ENCODE measurements around the gene GID8. TPM values are rescaled to one million over a fixed set of nuclear protein-coding genes. Genes with fewer than 3 reads are reported as not detected.

GID8 gene
- total and polyA plus RNA-seq, 2 donors (not counting 1 experiment from before 2014, with no cell fraction given): 12.4 to 47.4 TPM

DNA sequence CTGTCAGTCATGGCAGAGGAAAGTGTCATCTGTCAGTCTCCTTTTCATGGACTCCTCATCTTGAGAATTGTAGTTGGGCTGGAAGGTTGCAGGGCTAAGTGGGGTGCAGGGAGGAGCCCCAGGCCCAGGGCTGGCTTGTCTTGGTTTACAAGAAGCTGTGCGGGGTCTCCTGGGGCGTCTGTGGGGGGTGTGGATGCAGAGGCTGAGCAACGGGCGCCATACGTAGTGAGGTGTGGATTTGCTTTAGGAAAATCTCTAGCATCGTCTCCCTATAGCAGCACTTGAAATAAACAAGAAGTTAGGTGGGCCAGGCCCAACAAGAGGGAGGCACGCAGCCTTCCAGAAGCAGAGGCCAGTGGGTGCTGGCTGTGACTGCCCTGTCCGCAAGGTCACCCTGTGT is 12.8 kb downstream of the GID8 start:
- Histone ChIP-seq H3K27ac (ENCODE audit: low read length in 2 of 2) (no peak overlapping the region), H2AFZ (ENCODE audit: insufficient read depth, low read depth, low read length, poor library complexity, severe bottlenecking) (no peak overlapping the region), H3K36me3 (replicated peaks in 1 of 2; ENCODE audit: control extremely low read depth in 1 of 2, control insufficient read depth in 1 of 2, extremely low read depth in 1 of 2, insufficient read depth in 2 of 2, low read length in 1 of 2) (peaks cover 1 to 44% of the 10 kb centered on the region in 2 experiments), H3K9ac (ENCODE audit: low read length) (no peak overlapping the region), H3K4me2 (replicated peaks; ENCODE audit: low read depth, low read length, poor library complexity, severe bottlenecking) (no peak overlapping the region), H3K9me3 (ENCODE audit: control extremely low read depth in 1 of 3, control insufficient read depth in 2 of 3, insufficient read depth in 1 of 3, low read length in 2 of 3) (peaks cover 0 to 3% (median 0%) of the 10 kb centered on the region in 3 donors), H3K27me3 (replicated peaks in 1 of 4; ENCODE audit: control extremely low read depth in 1 of 4, control insufficient read depth in 3 of 4, insufficient read depth in 4 of 4, low read length in 3 of 4) (no peaks in the 10 kb centered on the region), H3K79me2 (ENCODE audit: control insufficient read depth, insufficient read depth, low read length) (peaks cover 69% of the 10 kb centered on the region), H3K4me1 (ENCODE audit: control insufficient read depth in 2 of 2, insufficient read depth in 2 of 2, low read length in 2 of 2) (peaks cover 28 to 40% of the 10 kb centered on the region in 2 donors), H3K4me3 (ENCODE audit: control extremely low read depth in 1 of 5, extremely low read depth in 1 of 5, insufficient read depth in 1 of 5, low read depth in 2 of 5, low read length in 4 of 5) (no peak overlapping the region), H4K20me1 (ENCODE audit: control insufficient read depth, insufficient read depth, low read length, poor library complexity, severe bottlenecking) (peaks cover 9% of the 10 kb centered on the region)
- H3K9me3 Mint-ChIP-seq (ENCODE audit: insufficient read depth): no peaks in the 10 kb centered on the region
- WGBS (ENCODE audit: insufficient coverage): 95% methylated on average over 8 of the region's 8 CpGs
- intact Hi-C loops (cut with micrococcal nuclease): loop anchor here (5.0 to 10.0 kb wide), 6 partner anchors 33 to 944 kb away; partner anchors contain the start of genes BHLHE23, DNAJC5, MRGBP and MTG2
- ChIA-PET CTCF (interaction anchor here (0.6 kb wide), 1 partner anchor 328 kb away, joined by 5 read pairs; no protein-coding TSS in a partner anchor), POLR2A (no interaction called here)
- peak overlapping the region; percentile 37 for H3K27ac Mint-ChIP-seq
- H3K27me3 Mint-ChIP-seq: no peaks in the 10 kb centered on the region
- H3K4me1 Mint-ChIP-seq: peaks cover 34% of the 10 kb centered on the region
- ATAC-seq (ENCODE audit: low read depth): no peak
- peak overlapping the region; percentile 1 for H3K4me3 Mint-ChIP-seq
- TF ChIP-seq, protein P1, sequence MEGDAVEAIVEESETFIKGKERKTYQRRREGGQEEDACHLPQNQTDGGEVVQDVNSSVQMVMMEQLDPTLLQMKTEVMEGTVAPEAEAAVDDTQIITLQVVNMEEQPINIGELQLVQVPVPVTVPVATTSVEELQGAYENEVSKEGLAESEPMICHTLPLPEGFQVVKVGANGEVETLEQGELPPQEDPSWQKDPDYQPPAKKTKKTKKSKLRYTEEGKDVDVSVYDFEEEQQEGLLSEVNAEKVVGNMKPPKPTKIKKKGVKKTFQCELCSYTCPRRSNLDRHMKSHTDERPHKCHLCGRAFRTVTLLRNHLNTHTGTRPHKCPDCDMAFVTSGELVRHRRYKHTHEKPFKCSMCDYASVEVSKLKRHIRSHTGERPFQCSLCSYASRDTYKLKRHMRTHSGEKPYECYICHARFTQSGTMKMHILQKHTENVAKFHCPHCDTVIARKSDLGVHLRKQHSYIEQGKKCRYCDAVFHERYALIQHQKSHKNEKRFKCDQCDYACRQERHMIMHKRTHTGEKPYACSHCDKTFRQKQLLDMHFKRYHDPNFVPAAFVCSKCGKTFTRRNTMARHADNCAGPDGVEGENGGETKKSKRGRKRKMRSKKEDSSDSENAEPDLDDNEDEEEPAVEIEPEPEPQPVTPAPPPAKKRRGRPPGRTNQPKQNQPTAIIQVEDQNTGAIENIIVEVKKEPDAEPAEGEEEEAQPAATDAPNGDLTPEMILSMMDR (IDR thresholded peaks at IDR 0.05): no peak
- TF ChIP-seq EZH2 (IDR thresholded peaks at IDR 0.05; ENCODE audit: borderline replicate concordance, insufficient read depth, low read depth, low read length, poor library complexity, severe bottlenecking): no peak
- DNase-seq: no peak

DNA sequence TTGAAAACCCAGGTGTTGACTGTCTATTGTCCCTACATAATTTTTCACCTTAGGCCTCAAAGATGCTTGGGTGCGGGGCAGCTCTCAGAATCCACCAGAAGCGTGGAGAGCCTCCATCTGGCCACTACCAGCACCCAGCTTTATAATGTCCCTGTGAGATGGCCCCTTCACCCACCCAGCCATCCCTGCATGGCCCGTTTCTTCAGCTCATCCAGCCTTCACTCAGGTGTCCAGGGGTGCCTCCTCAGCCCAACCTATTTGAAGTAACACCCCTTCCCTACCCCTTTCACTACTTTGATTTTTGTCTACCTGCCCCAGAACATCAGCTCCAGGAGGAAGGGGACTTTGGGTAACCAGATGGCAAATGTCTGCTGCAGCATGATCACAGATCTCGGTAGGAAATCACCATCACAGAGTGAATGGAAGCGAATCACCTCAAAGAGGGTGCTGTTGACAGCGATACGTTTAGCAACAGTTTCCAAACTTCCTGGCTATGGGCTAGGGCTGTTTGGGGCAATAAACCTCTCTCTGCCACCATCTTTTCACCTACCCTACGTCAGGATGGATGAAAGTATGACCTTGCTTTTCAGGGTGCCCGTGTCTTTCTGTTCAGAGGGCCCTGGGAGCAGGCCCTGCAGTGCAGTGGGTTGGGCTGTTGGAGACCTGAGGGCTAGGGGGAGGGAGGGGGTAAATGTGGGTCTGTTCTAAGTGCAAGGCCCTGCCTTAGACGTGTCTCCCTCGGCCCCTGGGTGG is 13.4 kb downstream of the GID8 start:
- Mint-ChIP-seq H3K27me3 (no peaks in the 10 kb centered on the region), H3K4me1 (peaks cover 38% of the 10 kb centered on the region), H3K4me3 (peak overlapping the region; percentile 60), H3K9me3 (ENCODE audit: insufficient read depth) (no peaks in the 10 kb centered on the region), H3K27ac (peak overlapping the region; percentile 77)
- H3K4me2 ChIP-seq (replicated peaks; ENCODE audit: low read depth, low read length, poor library complexity, severe bottlenecking): peak overlapping the region; percentile 81
- no peak for DNase-seq
- ChIA-PET CTCF (no interaction called here), POLR2A (no interaction called here)
- peaks cover 0 to 3% (median 0%) of the 10 kb centered on the region in 3 donors for H3K9me3 ChIP-seq (ENCODE audit: control extremely low read depth in 1 of 3, control insufficient read depth in 2 of 3, insufficient read depth in 1 of 3, low read length in 2 of 3)
- 97% methylated on average over 9 of the region's 11 CpGs for WGBS (ENCODE audit: insufficient coverage)
- no peaks in the 10 kb centered on the region for H3K27me3 ChIP-seq (replicated peaks in 1 of 4; ENCODE audit: control extremely low read depth in 1 of 4, control insufficient read depth in 3 of 4, insufficient read depth in 4 of 4, low read length in 3 of 4)
- intact Hi-C loops (cut with micrococcal nuclease): loop anchor here (5.0 to 10.0 kb wide), 6 partner anchors 34 to 943 kb away; partner anchors contain the start of genes BHLHE23, DNAJC5, MRGBP and MTG2
- peaks cover 28 to 40% of the 10 kb centered on the region in 2 donors for H3K4me1 ChIP-seq (ENCODE audit: control insufficient read depth in 2 of 2, insufficient read depth in 2 of 2, low read length in 2 of 2)
- H3K79me2 ChIP-seq (ENCODE audit: control insufficient read depth, insufficient read depth, low read length): peaks cover 69% of the 10 kb centered on the region
- H3K27ac ChIP-seq (ENCODE audit: low read length in 2 of 2): no peak overlapping the region
- peaks cover 1 to 40% of the 10 kb centered on the region in 2 experiments for H3K36me3 ChIP-seq (replicated peaks in 1 of 2; ENCODE audit: control extremely low read depth in 1 of 2, control insufficient read depth in 1 of 2, extremely low read depth in 1 of 2, insufficient read depth in 2 of 2, low read length in 1 of 2)
- TF ChIP-seq, protein P1 (IDR thresholded peaks at IDR 0.05): no peak
- no peak for TF ChIP-seq EZH2 (IDR thresholded peaks at IDR 0.05; ENCODE audit: borderline replicate concordance, insufficient read depth, low read depth, low read length, poor library complexity, severe bottlenecking)
- no peak for ATAC-seq (ENCODE audit: low read depth)
- no peak overlapping the region for H2AFZ ChIP-seq (ENCODE audit: insufficient read depth, low read depth, low read length, poor library complexity, severe bottlenecking)
- H3K9ac ChIP-seq (ENCODE audit: low read length): no peak overlapping the region
- H4K20me1 ChIP-seq (ENCODE audit: control insufficient read depth, insufficient read depth, low read length, poor library complexity, severe bottlenecking): peaks cover 10% of the 10 kb centered on the region
- no peak overlapping the region for H3K4me3 ChIP-seq (ENCODE audit: control extremely low read depth in 1 of 5, extremely low read depth in 1 of 5, insufficient read depth in 1 of 5, low read depth in 2 of 5, low read length in 4 of 5)
